HG03558 (cell line): ENCODE results near the gene SLC6A2.

Experiments used
- ATAC-seq: cut with Tn5 transposase; IDR thresholded peaks from one replicate; pipeline ENCODE4 v1.9.1; 2021; ENCODE audit warnings: moderate number of reproducible peaks; ENCODE audit not compliant: unreplicated experiment; ENCODE audit errors: extremely low read depth

The SLC6A2 gene

GRCh38 chr16:55645986-55646385, 9.8 kb upstream of the SLC6A2 start:
- no peak for ATAC-seq

GRCh38 chr16:55647343-55647742, 8.4 kb upstream of the SLC6A2 start:
- no peak for ATAC-seq

DNA sequence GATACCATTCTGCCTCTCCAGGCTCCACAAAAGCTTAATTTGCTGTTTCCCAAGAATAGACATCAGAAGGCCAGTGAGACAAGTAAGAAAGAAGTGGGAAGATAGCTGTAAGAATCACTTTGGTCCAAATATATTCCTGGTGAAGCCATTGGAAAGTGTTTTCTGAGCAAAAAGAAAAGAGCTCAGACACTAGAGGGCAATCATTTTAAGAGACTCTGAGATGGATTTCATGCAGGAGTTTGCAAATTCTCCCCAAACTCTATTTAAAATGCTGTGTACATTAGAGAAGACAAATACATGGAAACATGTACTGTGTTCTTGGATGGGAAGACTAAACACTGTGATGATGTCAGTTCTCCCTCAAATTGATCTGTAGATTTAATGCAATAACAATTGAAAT, 8.0 kb upstream of the SLC6A2 start:
- ATAC-seq, result no peak

- no peak for ATAC-seq
Measured at GRCh38 chr16:55651841-55652824, 3.7 kb upstream of the SLC6A2 start.

- ATAC-seq, result no peak
Measured at GRCh38 chr16:55653106-55653505, 2.7 kb upstream of the SLC6A2 start.

DNA sequence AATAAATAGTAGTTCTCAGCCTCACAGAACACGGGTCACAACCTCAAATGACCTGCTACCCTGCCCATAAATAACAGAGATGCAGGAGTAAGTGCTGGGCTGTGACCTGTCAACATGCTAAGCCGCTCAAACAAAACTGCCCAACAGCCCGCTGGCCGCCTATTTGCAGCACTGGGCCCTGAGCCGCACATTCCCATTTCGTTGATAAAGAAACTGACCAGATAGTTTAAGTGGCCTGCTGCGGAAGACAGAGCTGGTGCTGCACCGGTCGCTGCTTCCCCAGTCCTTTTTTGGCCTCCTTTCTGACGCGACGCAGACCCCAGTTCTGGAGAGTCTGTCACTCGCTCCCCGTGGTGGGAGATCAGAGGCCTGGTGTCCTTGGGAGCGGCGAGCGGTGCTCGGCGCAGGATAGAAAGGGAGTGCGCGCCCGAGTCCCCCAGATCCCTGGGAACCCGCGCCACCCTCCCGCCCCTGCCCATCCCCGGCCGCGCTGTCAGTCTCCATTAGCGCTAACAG, 349 bp upstream of the SLC6A2 start:
- ATAC-seq, result no peak

DNA sequence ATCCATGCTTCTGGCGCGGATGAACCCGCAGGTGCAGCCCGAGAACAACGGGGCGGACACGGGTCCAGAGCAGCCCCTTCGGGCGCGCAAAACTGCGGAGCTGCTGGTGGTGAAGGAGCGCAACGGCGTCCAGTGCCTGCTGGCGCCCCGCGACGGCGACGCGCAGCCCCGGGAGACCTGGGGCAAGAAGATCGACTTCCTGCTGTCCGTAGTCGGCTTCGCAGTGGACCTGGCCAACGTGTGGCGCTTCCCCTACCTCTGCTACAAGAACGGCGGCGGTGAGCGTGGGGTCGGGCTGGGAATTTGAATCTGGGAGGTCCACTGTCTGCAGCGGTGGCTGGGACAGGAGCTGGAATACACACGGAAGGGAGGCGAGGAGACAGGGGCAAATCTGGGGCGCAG, 904 bp downstream of the SLC6A2 start:
- ATAC-seq, result no peak

DNA sequence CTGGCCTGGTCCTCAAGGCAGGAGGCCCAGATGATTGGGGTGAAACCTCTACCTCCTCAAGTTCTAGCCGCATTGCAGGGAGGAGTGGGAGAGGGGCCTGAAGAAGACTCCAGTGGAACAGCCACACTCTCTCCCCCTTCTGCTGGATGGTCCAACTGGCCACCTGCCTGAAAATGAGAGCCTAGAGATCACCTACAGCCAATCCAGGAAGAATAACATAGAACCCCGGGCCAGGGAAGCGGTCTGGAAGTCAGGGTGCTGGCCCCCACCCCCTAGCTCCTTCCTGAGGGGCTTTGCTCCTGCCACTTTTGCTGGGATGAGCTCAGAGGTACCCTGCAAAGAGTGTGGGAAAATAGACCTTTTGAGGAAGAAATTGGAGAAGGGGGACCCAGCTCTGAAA, 1.8 kb downstream of the SLC6A2 start:
- ATAC-seq, result no peak

GRCh38 chr16:55658898-55659420, 3.2 kb downstream of the SLC6A2 start:
- no peak for ATAC-seq

DNA sequence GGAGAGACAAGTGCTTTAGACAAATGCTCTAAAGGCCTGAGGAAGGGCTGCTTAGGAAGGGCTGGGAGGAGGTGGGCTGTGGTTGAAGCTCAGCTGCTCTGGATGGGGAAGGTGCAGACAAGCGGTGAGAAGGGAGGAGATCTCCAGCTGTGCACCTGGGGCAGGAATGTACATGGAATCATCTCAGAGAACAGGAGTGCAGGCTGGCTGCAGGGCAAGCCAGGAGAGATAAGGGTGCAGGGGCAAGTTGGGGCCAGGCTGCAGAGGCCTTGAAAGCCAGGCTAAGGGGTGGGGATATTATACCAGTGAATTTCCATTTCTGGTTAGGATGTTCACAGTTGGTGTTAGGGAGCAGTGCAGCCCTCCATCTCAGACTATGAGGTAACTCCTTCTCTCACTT, 4.2 kb downstream of the SLC6A2 start:
- ATAC-seq, result no peak

DNA sequence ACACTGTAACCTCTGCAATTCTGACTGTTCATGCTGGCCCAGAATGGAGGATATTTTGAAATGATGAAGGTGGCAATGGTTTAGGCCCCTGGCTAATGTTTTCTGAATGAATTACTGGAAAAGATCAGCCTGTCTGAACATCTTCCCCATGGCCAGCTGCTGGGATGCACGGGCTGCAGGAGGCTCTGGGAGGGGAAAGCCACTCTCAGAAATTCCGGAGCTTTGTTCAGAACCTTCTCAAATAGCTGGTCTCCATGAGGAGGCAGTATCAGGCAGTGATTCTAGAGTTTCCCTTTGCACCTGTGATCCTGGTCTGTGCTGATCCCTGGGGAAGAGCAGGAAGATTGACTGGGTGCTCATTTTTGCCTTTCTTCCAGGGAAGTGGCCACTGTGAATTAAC, 5.0 kb downstream of the SLC6A2 start:
- no peak for ATAC-seq

DNA sequence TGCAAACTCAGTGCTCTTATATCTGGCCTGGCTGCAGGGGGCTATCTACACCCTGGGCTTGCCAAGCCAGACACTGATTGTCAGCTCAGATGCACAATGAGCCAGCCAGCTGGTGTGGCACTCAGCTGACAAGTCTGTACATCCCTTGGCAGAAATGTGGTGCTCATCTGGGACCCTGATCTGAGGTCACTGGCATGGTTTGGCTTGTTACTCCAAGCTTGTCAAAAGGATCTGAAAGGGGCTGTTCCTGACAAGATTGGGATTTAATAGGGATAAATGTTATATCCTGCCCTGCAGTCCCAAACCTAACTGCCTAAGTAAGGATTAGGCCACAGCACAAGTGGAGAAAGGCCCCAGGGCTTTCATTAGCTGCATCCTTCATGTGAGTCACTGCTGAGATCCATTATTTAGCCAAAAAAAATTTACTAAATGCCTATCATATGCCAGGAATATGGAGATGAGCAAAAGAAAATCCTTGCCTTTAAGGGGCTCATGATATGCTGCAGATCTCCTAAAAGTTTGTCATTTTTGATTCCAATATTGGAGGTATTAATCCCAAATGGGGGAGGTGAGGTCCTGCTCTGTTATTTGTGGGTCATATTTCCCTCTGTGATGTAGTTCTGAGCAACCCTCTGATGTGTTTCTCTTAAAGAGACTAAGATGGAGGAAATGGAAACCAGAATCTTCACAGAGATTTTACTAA, 6.3 kb downstream of the SLC6A2 start:
- ATAC-seq, result no peak

GRCh38 chr16:55662644-55663031, 6.8 kb downstream of the SLC6A2 start:
- no peak for ATAC-seq

DNA sequence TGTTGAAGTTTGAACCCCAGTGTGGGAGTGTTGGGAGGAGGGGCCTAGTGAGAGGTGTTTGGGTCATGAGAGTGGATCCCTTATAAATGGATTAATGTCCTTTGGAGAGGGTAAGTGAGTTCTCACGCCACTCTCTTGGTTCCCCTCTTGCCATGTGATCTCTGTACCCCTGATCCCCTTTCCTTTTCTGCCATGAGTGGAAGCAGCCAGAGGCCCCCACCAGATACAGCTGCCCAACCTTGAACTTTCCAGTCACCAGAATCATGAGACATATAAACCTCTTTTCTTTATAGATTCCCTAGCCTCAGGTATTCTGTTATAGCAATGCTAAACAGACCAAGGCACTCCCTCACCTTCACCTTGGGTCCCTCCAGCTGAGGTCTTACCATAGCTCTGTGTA, 7.4 kb downstream of the SLC6A2 start:
- no peak for ATAC-seq

GRCh38 chr16:55663765-55664677, 8.2 kb downstream of the SLC6A2 start:
- no peak for ATAC-seq

GRCh38 chr16:55664786-55665407, 9.1 kb downstream of the SLC6A2 start:
- no peak for ATAC-seq

DNA sequence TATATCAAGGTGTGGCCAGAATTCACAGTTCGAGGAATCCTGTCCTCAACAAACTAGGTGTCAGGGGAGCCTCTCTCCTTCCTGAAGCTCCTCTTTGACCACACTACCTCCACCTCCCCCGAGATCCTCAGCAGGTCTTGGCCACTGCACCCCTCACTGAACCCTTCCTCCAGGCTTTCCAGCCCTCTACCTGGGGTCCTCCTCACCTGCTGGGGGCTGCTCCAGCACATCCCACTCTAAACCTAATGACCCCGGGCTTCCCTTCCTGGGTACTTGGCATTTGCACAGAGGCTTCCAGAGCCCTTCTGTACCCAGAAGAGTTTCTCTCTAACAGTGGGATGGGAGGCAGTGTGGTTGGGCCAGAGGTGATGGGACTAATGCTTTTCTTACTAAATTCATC, 9.7 kb downstream of the SLC6A2 start:
- ATAC-seq, result no peak

GRCh38 chr16:55666012-55666411, 10.2 kb downstream of the SLC6A2 start:
- no peak for ATAC-seq

DNA sequence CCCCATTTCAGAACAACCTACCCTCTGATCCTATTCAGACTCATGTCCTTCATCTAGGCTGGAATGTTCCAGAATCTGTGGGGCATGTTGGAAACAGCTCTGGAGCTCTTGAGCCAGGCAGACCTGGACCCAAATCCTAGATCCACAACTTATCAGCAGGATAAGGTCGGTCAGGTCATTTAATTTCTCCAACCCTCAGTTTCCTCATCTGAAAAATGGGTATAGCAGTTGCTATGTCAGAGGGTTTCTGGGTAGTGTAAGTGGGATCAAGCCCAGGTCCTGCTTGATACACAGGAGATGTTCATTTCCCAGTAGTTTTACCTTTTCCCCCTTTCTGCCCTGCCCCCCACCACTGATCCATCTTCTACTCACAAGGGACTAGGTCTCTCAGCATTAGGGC, 12.0 kb downstream of the SLC6A2 start:
- no peak for ATAC-seq
